Breast epithelium (tissue), 4 donors: ENCODE results near the gene SERPINB4. TPM values are rescaled to one million over a fixed set of nuclear protein-coding genes. Genes with fewer than 3 reads are reported as not detected.

Experiments used
- DNase-seq, 2 donors: peaks; one replicate each; pipeline ENCODE4 v3.0.0-alpha.2; 2019; ENCODE audit warnings: low spot score in 2 of 2
- H3K27ac ChIP-seq, 2 donors: fragments of 200-600 bp; sonication (generic) in 1 of 2; one replicate each; pipeline ENCODE4 v1.5.1; 2016 to 2019; ENCODE audit warnings: mild to moderate bottlenecking in 1 of 2
- H3K27me3 ChIP-seq, 2 donors: fragments of 200-600 bp; sonication (generic) in 1 of 2; one replicate each; pipeline versions ENCODE4 v1.5.1 to v1.6.0; 2017 to 2019; ENCODE audit warnings: control low read depth in 1 of 2, mild to moderate bottlenecking in 1 of 2
- H3K36me3 ChIP-seq: fragments of 200-600 bp; one replicate; pipeline ENCODE4 v1.5.1; 2019
- H3K4me1 ChIP-seq, 2 donors: fragments of 200-600 bp; sonication (generic); one replicate each; pipeline ENCODE4 v1.5.1; 2016 to 2019; ENCODE audit warnings: control low read depth in 1 of 2
- H3K4me3 ChIP-seq, 3 donors: fragments of 200-600 bp; sonication (generic); 1 replicate in 2 of 3; 2 replicates in 1 of 3; pipeline ENCODE4 v1.5.1; 2016 to 2019; ENCODE audit warnings: mild to moderate bottlenecking in 3 of 3, moderate library complexity in 2 of 3
- H3K9me3 ChIP-seq, 2 donors: fragments of 200-600 bp; sonication (generic) in 1 of 2; one replicate each; pipeline ENCODE4 v1.5.1; 2016 to 2019; ENCODE audit warnings: control low read depth in 1 of 2
- CTCF ChIP-seq, 3 donors: fragments of 450-650 bp; IDR thresholded peaks; one replicate each; pipeline ENCODE4 v1.5.1; 2016 to 2017; ENCODE audit warnings: antibody characterized with exemption in 3 of 3, mild to moderate bottlenecking in 3 of 3, moderate library complexity in 3 of 3
- POLR2A ChIP-seq: fragments of 450-650 bp; IDR thresholded peaks from one replicate; pipeline ENCODE4 v1.6.1; 2016; ENCODE audit warnings: antibody characterized with exemption, mild to moderate bottlenecking, moderate library complexity
- POLR2AphosphoS5 ChIP-seq, 3 donors: sonication (generic); formaldehyde crosslinking; IDR thresholded peaks; one replicate each; pipeline ENCODE4 v1.6.1; 2017; ENCODE audit warnings: antibody characterized with exemption in 3 of 3
- intact Hi-C: fragments of 100-400 bp; cut with DNase I; formaldehyde crosslinking; loops from one replicate; pipeline ENCODE4 v1.15.1; 2023; ENCODE audit warnings: low total_unique reads
- total RNA-seq, 3 donors: library from RNA; depleted of rRNA; stranded (reverse); fragments of >200 nt; gene quantifications; one replicate each; pipeline ENCODE4 v1.1.0, GENCODE V29; 2016

SERPINB4 gene
- total RNA-seq, 3 donors from 2014 or later, result 0.66 TPM; not detected in 2

- intact Hi-C loops, result no loop called here
- H3K9me3 ChIP-seq, result peaks cover 21 to 60% of the 10 kb centered on the region in 2 donors
- H3K36me3 ChIP-seq, result no peaks in the 10 kb centered on the region
- DNase-seq, result no peak
- no peak overlapping the region for H3K4me3 ChIP-seq
- no peaks in the 10 kb centered on the region for H3K27me3 ChIP-seq
- no peak for TF ChIP-seq POLR2AphosphoS5 (IDR thresholded peaks at IDR 0.05)
- no peak for TF ChIP-seq CTCF (IDR thresholded peaks at IDR 0.05)
- TF ChIP-seq POLR2A, result no peak
- H3K27ac ChIP-seq, result no peak overlapping the region
- no peaks in the 10 kb centered on the region for H3K4me1 ChIP-seq
Measured at GRCh38 chr18:63627819-63628218, 16.2 kb downstream of the SERPINB4 start.

- H3K27ac ChIP-seq, result no peak overlapping the region
- DNase-seq, result no peak
- H3K27me3 ChIP-seq, result no peaks in the 10 kb centered on the region
- intact Hi-C loops, result no loop called here
- no peaks in the 10 kb centered on the region for H3K36me3 ChIP-seq
- no peaks in the 10 kb centered on the region for H3K4me1 ChIP-seq
- peaks cover 21 to 58% of the 10 kb centered on the region in 2 donors for H3K9me3 ChIP-seq
- TF ChIP-seq POLR2AphosphoS5 (IDR thresholded peaks at IDR 0.05), result no peak
- no peak overlapping the region for H3K4me3 ChIP-seq
Measured at GRCh38 chr18:63626431-63626830, 17.6 kb downstream of the SERPINB4 start.

- no peak for TF ChIP-seq POLR2A
- no peak for TF ChIP-seq POLR2AphosphoS5 (IDR thresholded peaks at IDR 0.05)
- no peak for TF ChIP-seq CTCF (IDR thresholded peaks at IDR 0.05)
- H3K4me3 ChIP-seq, result no peak overlapping the region
- intact Hi-C loops, result no loop called here
- H3K9me3 ChIP-seq, result peaks cover 21 to 46% of the 10 kb centered on the region in 2 donors
- H3K27me3 ChIP-seq, result no peaks in the 10 kb centered on the region
- H3K4me1 ChIP-seq, result no peaks in the 10 kb centered on the region
- no peak overlapping the region for H3K27ac ChIP-seq
- no peak for DNase-seq
- H3K36me3 ChIP-seq, result no peaks in the 10 kb centered on the region
Measured at GRCh38 chr18:63624863-63625262, 19.2 kb downstream of the SERPINB4 start.

GRCh38 chr18:63619661-63620060 lies 24.4 kb downstream of the SERPINB4 start:
- DNase-seq, result no peak
- TF ChIP-seq POLR2A (no peak), POLR2AphosphoS5 (IDR thresholded peaks at IDR 0.05) (no peak), CTCF (IDR thresholded peaks at IDR 0.05) (no peak)
- H3K4me1 ChIP-seq, result no peaks in the 10 kb centered on the region
- H3K4me3 ChIP-seq, result no peak overlapping the region
- H3K36me3 ChIP-seq, result no peaks in the 10 kb centered on the region
- H3K9me3 ChIP-seq, result peaks cover 1 to 13% of the 10 kb centered on the region in 2 donors
- no peaks in the 10 kb centered on the region for H3K27me3 ChIP-seq
- no peak overlapping the region for H3K27ac ChIP-seq
- intact Hi-C loops, result no loop called here

- no peak for DNase-seq
- Histone ChIP-seq H3K4me1 (no peaks in the 10 kb centered on the region), H3K27ac (no peak overlapping the region), H3K4me3 (no peak overlapping the region), H3K9me3 (peaks cover 0 to 5% of the 10 kb centered on the region in 2 donors), H3K27me3 (no peaks in the 10 kb centered on the region), H3K36me3 (no peaks in the 10 kb centered on the region)
- intact Hi-C loops, result no loop called here
- TF ChIP-seq CTCF (IDR thresholded peaks at IDR 0.05) (no peak), POLR2A (no peak), POLR2AphosphoS5 (IDR thresholded peaks at IDR 0.05) (no peak)
Measured at GRCh38 chr18:63617915-63618234, 26.2 kb downstream of the SERPINB4 start.
